Tibial nerve (tissue), 4 donors: ENCODE measurements around the gene CDH4.

Experiments used
- EP300 ChIP-seq, 2 donors: sonication (generic); formaldehyde crosslinking; IDR thresholded peaks; one replicate each; pipeline ENCODE4 v1.6.1; 2017; ENCODE audit warnings: antibody characterized with exemption in 2 of 2, mild to moderate bottlenecking in 1 of 2
- POLR2A ChIP-seq, 2 donors: fragments of 450-650 bp; IDR thresholded peaks; one replicate each; pipeline ENCODE4 v1.6.1; 2017; ENCODE audit warnings: antibody characterized with exemption in 2 of 2, mild to moderate bottlenecking in 2 of 2, moderate library complexity in 2 of 2
- TF ChIP-seq, protein P1 (sequence below), 5 experiments: fragments of 200-600 bp in 3 of 5; fragments of 450-650 bp in 2 of 5; sonication (generic) in 3 of 5; IDR thresholded peaks; one replicate each; pipeline ENCODE4 v1.5.1; 2016 to 2019; ENCODE audit warnings: antibody characterized with exemption in 5 of 5, mild to moderate bottlenecking in 3 of 5, moderate library complexity in 2 of 5

DNA sequence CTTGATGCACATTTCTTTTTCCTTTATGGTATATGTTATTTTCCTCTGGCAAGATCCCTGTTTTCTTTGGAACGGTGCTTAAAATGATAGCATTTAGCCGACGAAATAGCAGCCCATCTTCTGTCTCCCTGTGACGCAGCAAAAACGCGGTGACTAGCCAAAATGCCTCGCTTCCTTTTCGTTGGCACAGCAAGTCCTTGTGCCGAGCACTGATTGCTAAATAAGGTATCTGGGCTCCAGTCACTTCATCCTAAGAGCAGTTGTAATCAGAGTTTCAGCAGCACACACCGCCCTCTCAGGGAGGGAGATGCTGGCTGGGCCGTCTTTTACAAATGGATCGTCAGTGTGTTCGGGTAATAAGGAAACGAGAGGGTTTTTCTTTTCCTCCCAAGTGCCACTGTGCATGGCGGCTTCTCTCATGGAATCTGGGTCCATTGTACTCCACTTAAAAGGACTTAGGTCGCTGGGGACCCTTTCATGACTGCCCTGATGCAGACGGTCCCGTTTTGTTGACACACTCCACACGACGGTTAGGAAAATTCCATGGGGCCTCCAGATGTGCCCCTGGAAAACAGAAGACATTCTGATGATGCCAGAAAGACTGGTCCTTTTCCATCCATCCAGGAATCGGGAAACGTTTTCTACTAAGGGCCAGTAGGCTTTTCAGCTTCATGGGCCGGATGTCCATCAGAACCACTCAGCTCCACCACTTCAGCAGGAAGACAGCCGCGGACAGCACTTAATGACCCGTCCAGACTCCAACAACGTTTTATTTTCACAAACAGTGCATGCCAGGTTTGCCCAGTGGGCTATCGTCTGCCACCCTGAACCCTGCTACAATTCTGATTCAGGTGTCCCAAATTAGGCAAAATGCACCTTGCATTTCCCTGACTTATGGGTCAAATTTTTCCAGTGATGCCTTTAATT is 185.5 kb downstream of the CDH4 start:
- TF ChIP-seq, protein P1, sequence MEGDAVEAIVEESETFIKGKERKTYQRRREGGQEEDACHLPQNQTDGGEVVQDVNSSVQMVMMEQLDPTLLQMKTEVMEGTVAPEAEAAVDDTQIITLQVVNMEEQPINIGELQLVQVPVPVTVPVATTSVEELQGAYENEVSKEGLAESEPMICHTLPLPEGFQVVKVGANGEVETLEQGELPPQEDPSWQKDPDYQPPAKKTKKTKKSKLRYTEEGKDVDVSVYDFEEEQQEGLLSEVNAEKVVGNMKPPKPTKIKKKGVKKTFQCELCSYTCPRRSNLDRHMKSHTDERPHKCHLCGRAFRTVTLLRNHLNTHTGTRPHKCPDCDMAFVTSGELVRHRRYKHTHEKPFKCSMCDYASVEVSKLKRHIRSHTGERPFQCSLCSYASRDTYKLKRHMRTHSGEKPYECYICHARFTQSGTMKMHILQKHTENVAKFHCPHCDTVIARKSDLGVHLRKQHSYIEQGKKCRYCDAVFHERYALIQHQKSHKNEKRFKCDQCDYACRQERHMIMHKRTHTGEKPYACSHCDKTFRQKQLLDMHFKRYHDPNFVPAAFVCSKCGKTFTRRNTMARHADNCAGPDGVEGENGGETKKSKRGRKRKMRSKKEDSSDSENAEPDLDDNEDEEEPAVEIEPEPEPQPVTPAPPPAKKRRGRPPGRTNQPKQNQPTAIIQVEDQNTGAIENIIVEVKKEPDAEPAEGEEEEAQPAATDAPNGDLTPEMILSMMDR (IDR thresholded peaks at IDR 0.05), result no peak
- TF ChIP-seq POLR2A (IDR thresholded peaks at IDR 0.05), result no peak
- TF ChIP-seq EP300 (IDR thresholded peaks at IDR 0.05), result no peak
